Stimulated activated CD4-positive, alpha-beta T cell treated with anti-CD3 and anti-CD28 coated beads, Interleukin-12 subunit alpha, Interleukin-12 subunit beta, amount 100 ng/mL, for 24 hours (primary cell): ENCODE results near the gene PANK1.

ENCODE experiments used
- DNase-seq, 2 experiments: peaks; one replicate each; pipeline ENCODE4 v3.0.0-alpha.2; 2020; ENCODE audit warnings: low read depth in 2 of 2

Gene PANK1

DNA sequence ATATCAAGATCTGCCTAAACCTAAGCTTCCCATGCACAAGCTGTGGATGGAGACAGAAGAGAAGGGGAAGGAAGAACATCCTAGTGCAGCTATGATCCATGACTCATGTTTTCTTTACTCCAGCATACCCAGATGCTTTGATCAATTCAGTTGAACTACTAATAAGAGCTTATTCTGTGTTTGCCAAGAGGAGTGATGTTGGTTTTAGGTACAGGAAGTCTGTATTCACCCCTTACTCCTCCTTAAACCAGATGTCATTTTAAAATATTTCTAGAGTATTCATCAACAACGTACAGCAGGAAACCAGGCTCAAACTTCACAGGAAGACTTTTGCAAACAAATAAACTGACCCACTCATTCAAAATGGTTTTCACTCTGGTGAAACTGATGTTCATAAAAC, 29.2 kb downstream of the PANK1 start:
- no peak for DNase-seq

DNA sequence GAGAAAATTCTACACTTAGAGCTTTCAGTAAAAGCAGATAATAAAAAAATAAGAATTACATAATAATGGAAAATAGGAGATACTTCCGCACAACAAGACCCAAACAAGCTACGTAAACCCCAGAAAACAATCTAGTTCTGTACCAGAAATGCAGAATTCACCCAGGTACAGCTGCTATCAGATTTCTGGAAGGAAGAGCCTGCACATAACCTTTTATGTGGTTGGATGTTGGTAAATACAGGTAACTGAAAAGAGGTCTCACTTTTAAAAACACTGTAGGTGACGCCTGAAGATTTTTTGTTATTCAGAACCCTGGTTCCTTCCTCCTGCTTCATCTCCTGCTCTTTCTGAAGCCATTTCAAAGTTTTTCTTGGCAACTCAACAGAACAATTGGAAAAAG, 29.9 kb downstream of the PANK1 start:
- no peak for DNase-seq

DNA sequence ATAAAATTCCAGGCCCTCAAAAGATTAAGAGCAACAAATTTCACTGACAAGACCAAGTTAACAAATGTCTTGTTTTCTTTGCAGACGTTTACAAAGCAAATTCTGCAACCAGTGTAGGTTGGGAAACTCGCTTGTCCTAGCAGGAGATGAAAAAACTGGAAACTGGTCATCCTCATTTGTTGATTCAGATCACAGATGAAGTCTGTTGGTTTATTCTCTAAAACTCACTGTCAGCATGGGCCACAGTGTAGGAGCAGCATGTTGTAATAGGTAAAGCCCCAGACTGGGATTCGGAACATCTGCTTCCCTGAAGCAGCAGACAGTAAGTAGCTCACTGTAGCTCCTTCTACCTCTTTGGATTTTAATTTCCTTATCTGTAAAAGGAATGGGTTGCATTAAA, 31.5 kb downstream of the PANK1 start:
- no peak for DNase-seq

GRCh38 chr10:89611282-89611681, 33.8 kb downstream of the PANK1 start:
- no peak for DNase-seq

DNA sequence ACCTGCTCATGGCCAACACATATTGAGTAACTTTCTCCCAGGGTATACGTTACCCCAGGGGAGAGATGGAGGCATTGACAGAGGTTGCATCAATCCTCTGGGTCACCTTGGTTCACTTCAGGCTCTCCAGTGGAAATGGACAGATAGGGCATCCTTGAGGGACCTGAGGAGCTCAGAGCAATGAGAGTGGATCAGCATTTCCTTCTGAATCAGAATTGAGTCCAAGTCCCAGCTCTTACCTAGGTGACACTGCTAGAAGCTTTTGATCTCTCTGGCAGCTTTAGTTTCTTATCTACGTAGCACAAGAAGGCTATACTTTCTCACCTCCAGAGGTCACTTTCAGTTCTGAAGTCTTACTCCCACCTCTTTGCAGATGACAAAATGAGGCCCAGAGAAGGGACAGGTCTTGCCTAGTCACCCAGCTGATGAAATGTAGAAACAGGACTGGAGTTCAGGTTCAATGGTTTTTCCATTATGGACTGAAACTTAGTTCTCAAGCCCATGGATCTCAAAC, 35.2 kb downstream of the PANK1 start:
- DNase-seq = no peak

DNA sequence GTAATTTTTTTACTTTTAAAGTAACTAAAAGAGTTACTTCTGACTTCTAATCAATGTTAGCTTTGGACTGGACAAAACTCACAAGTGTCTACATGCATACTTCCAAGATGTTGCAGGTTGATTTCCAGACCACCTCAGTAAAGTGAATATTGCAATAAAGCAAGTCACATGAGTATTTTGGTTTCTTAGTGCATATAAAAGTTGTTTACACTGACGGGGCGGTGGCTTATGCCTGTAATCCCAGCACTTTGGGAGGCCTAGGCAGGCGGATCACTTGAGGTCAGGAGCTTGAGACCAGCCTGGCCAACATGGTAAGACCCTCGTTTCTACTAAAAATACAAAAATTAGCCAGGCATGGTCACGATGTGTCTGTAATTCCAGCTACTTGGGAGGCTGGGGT, 40.8 kb downstream of the PANK1 start:
- DNase-seq = no peak

- no peak for DNase-seq
Observed at GRCh38 chr10:89602919-89603318, 42.1 kb downstream of the PANK1 start.

DNA sequence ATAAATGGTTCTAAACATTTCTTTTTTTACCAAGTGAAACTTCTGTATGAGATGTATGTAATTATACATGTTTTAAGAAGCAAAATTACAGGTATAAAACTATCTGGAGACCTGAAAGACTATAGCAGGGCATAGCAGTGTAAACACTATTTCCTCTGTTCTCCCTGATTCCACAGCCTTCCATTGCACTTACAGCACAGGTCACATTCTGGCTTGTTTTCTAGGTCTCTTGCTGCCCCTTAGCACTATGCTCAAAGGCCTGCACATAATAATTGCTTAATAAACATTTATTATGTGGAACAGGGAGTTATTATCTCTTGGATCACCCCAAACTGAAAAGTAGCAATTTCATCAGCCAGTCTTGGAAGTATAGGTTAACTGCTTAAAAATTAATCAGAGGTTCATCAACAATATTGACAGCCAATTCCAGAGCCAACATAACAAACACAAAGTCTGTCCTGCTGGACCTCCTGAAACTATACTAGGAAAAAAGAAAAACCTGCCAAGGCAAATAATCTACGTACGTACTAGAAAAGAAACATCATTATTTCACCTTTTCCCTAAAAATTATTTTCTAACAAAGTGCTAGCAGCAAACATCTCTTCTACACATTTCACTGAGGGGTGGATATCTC, 43.2 kb downstream of the PANK1 start:
- DNase-seq = no peak

- DNase-seq = no peak
Observed at GRCh38 chr10:89600041-89600440, 45.0 kb downstream of the PANK1 start.

DNA sequence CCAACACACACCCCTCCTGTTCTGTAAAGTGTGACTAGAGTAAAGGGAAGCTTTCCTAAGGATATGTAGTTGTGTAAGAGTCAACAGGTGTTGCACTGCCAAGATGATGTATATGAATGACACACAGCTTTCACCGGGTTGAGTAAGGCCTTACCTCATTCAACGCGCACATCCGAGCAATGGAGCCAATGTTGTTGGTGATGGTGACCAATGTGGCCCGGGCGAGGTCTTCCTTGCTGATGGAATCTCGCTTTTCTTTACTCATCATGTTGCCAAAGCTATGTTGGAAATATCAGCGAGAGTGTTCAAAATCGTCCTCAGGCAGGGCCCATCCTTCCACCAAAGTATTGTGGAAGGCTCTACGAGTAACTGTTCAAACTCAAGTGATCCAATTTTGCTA, 52.0 kb downstream of the PANK1 start:
- no peak for DNase-seq

GRCh38 chr10:89592539-89592938, 52.5 kb downstream of the PANK1 start:
- no peak for DNase-seq

- DNase-seq = no peak
Observed at GRCh38 chr10:89591796-89592271, 53.2 kb downstream of the PANK1 start.

DNA sequence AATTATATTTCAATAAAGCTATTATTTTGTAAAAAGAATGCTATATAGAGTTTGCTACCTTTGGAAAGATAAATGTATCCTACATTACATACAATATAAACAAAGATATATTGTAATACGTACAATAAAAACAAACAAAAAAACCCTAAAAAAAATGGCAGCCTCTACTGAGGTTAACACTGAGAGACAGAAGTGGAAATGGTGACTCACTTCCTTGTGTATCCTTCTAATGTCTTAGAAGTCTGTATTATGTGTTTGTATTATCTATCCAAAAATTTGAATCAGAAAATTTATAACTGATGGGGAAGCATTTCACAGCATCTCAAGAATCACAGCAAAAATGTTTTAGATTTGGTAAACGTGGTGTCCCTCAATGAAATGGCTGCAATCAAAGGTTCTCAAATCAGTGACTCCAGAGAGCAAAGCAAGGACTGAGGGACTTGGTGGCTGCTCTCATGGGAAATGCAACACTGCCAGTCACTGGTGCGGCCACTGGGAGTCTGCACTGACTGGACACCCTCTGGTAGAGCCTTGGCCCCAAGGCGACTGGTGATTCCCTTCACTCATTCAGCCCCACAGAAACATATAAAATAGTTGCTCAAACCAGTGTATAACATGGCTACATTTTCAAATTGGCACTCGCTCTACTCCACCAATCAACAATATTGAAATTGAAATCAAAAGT, 53.8 kb downstream of the PANK1 start:
- DNase-seq = no peak

GRCh38 chr10:89590326-89590725, 54.7 kb downstream of the PANK1 start:
- DNase-seq = no peak

GRCh38 chr10:89589101-89589720, 55.8 kb downstream of the PANK1 start:
- no peak for DNase-seq

- DNase-seq = no peak
Observed at GRCh38 chr10:89588671-89589070, 56.4 kb downstream of the PANK1 start.

GRCh38 chr10:89582022-89582421, 63.0 kb downstream of the PANK1 start:
- no peak for DNase-seq

GRCh38 chr10:89580243-89580642, 64.8 kb downstream of the PANK1 start:
- no peak for DNase-seq

DNA sequence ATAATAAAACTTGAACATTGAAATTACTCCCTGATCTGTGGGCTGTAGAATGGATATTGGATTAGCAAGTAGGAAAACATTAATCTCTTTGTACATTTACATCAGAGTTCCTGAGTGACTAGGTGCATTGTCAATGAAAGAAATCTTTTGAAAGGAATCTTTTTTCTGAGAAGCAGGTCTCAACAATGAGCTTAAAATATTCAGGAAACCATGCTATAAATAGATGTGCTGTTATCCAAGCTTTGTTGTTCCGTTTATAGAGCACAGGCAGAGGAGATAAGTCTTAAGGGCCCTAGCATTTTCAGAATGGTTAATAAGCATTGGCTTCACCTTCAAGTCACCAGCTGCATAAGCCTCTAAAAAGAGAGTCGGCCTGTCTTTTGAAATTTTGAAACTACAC, 68.3 kb downstream of the PANK1 start:
- DNase-seq = no peak

GRCh38 chr10:89576022-89576421, 69.0 kb downstream of the PANK1 start:
- DNase-seq = no peak

DNA sequence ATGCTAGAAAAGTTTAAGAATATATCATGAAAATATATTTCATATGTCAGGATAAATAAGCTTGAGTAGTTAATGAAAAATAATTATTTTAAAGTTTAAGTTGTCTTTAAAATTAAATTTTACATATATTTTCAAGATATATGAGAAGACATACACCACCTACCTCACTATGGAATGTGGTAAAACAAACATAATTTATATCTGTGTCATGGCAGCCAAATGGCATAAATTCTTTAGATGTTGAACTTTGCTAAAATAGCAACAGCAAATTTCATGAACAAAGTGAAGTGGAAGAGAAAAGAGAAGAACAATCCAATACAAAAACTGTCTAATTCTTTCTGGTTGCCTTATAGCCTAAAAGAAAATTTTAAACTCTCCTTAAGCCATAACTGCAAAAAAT, 70.0 kb downstream of the PANK1 start:
- DNase-seq = no peak

GRCh38 chr10:89574368-89574767, 70.7 kb downstream of the PANK1 start:
- no peak for DNase-seq
